Measurements from ENCODE around the gene XPO4. TPM values are rescaled to one million over a fixed set of nuclear protein-coding genes. Genes with fewer than 3 reads are reported as not detected.
"Not testable (repeated sequence)": the region's sequence is repeated elsewhere in the genome, so short reads cannot be mapped to it uniquely, and the experiment has no call there.

The XPO4 gene
- total RNA-seq, 1 donor from 2014 or later: 24.7 TPM

DNA sequence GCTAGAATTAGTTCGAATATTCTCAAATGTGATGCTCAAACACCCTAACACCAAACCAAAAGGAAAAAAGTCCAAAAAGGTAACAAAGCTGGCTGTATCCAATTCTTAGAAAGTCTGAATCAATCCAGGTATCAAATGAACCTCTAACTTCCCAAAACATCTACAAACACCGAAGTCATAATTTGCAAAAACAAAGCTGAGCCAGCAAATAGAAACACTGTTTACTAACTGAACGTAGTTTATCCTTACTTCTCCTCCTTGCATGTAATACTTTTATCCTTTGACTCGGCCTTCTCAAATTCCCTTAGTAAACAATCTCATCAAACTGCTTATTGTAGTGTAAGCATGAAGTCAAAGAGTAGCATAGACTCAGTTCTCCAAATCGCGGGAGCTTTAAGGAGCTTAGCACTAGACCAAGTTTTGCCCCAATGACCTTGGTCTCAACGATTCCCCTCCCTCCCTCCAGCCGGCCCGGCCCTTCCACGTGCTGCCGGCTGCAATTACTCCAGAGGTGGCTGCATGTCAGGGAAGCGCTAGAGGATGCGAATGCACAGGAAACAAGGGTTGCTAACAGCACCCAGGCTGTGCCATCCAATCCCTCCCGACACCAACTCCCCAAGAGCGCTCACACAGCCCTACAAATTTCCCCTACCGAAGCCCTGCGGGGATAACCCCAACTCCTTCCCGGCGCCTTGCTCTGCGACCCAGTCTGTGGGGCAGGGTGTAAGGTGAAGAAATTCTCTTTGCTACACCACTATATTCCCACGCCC lies 693 bp downstream of the XPO4 start:
- no peaks in the 10 kb centered on the region for H3K27me3 Mint-ChIP-seq (ENCODE audit: low read depth)
- H3K36me3 Mint-ChIP-seq: peaks cover 5% of the 10 kb centered on the region
- no peaks in the 10 kb centered on the region for H3K9me3 Mint-ChIP-seq
- H3K4me1 Mint-ChIP-seq: peaks cover 16% of the 10 kb centered on the region
- TF ChIP-seq, protein P1, sequence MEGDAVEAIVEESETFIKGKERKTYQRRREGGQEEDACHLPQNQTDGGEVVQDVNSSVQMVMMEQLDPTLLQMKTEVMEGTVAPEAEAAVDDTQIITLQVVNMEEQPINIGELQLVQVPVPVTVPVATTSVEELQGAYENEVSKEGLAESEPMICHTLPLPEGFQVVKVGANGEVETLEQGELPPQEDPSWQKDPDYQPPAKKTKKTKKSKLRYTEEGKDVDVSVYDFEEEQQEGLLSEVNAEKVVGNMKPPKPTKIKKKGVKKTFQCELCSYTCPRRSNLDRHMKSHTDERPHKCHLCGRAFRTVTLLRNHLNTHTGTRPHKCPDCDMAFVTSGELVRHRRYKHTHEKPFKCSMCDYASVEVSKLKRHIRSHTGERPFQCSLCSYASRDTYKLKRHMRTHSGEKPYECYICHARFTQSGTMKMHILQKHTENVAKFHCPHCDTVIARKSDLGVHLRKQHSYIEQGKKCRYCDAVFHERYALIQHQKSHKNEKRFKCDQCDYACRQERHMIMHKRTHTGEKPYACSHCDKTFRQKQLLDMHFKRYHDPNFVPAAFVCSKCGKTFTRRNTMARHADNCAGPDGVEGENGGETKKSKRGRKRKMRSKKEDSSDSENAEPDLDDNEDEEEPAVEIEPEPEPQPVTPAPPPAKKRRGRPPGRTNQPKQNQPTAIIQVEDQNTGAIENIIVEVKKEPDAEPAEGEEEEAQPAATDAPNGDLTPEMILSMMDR (IDR thresholded peaks at IDR 0.05; ENCODE audit: unreplicated experiment): no peak
- DNase-seq (ENCODE audit: low spot score in 2 of 2, unreplicated experiment in 2 of 2): no peak
- peak overlapping the region; percentile 89 for H3K27ac Mint-ChIP-seq
- peak overlapping the region; percentile 87 for H3K4me3 Mint-ChIP-seq

DNA sequence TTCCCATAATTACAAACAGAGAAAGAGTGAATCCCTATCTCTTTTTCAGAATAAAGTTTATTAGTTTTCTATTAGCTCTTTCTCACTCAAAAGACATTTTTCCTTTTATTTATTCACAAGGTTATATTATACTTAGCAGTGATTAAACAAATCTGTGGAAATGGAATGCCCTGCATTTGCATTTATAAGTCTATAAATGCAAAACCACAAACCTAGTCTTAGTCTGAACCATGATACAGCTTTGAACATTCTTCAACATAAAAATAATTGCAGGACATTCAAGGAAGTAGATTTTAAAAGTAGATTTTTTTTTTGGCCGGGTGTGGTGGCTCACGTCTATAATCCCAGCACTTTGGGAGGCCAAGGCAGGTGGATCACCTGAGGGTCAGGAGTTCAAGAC lies 8.3 kb downstream of the XPO4 start:
- H3K27ac Mint-ChIP-seq: no peak overlapping the region
- peaks cover 3% of the 10 kb centered on the region for H3K36me3 Mint-ChIP-seq
- H3K9me3 Mint-ChIP-seq: no peaks in the 10 kb centered on the region
- no peak for DNase-seq (ENCODE audit: low spot score in 2 of 2, unreplicated experiment in 2 of 2)
- H3K4me3 Mint-ChIP-seq: no peak overlapping the region
- no peaks in the 10 kb centered on the region for H3K27me3 Mint-ChIP-seq (ENCODE audit: low read depth)
- TF ChIP-seq, protein P1 (IDR thresholded peaks at IDR 0.05; ENCODE audit: unreplicated experiment): no peak
- no peaks in the 10 kb centered on the region for H3K4me1 Mint-ChIP-seq

DNA sequence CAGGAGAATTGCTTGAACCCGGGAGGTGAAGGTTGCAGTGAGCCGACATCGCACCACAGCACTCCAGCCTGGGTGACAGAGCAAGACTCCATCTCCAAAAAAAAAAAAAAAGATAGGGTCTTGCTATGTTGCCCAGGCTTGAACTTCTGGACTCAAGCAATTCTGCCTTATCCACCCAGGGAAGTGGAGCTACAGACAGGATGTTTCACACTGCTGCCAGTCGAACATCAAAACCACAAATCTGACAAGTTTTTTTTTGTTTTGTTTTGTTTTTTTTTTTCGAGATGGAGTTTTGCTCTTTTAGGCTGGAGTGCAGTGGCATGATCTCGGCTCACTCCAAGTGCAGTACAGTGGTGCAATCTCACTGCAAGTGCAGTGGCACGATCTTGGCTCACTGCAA lies 10.8 kb downstream of the XPO4 start:
- DNase-seq (ENCODE audit: low spot score in 2 of 2, unreplicated experiment in 2 of 2): no peak
- no peak overlapping the region for H3K27ac Mint-ChIP-seq
- TF ChIP-seq, protein P1 (IDR thresholded peaks at IDR 0.05; ENCODE audit: unreplicated experiment): no peak

DNA sequence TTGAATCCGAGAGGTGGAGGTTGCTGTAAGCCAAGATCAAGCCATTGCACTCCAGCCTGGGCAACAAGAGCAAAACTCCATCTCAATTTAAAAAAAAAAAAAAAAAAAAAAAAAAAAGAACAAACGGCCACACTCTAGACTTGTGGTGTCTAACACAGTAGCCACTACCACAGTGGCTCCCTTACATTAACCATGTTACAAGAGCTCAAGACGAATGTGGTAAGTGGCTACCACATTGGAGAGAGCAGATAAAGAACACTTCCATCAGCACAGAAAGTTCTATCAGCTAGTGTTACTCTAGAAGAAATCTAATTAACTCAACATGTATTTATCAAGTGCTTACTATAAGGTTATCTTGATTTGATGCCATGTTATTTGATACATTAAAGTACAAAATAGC lies 11.5 kb downstream of the XPO4 start:
- Mint-ChIP-seq H3K9me3 (no peaks in the 10 kb centered on the region), H3K4me3 (no peak overlapping the region), H3K36me3 (peaks cover 6% of the 10 kb centered on the region), H3K4me1 (no peaks in the 10 kb centered on the region), H3K27me3 (ENCODE audit: low read depth) (no peaks in the 10 kb centered on the region), H3K27ac (no peak overlapping the region)
- TF ChIP-seq, protein P1 (IDR thresholded peaks at IDR 0.05; ENCODE audit: unreplicated experiment): no peak
- DNase-seq (ENCODE audit: low spot score in 2 of 2, unreplicated experiment in 2 of 2): no peak

More for the DNA sequence above, 10.8 kb downstream of the XPO4 start:
- Mint-ChIP-seq H3K4me1 (no peaks in the 10 kb centered on the region), H3K4me3 (no peak overlapping the region), H3K9me3 (no peaks in the 10 kb centered on the region), H3K27me3 (ENCODE audit: low read depth) (no peaks in the 10 kb centered on the region), H3K36me3 (peaks cover 6% of the 10 kb centered on the region)

DNA sequence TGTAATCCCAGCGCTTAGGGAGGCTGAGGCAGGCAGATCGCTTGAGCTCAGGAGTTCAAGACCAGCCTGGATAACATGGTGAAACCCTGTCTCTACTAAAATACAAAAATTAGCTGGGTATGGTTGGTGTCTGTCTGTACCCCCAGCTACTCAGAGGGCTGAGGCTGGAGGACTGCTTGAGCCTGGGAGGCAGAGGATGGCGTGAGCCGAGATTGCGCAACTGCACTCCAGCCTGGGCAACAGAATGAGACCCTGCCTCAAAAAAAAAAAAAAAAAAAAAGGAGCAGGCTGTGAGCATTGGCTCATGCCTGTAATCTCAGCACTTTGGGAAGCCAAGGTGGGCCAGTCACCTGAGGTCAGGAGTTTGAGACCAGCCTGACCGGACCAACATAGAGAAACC lies 12.0 kb downstream of the XPO4 start:
- not testable (repeated sequence) for H3K36me3 Mint-ChIP-seq; H3K27ac Mint-ChIP-seq; H3K27me3 Mint-ChIP-seq (ENCODE audit: low read depth); H3K4me3 Mint-ChIP-seq; DNase-seq (ENCODE audit: low spot score in 2 of 2, unreplicated experiment in 2 of 2); H3K9me3 Mint-ChIP-seq; H3K4me1 Mint-ChIP-seq

DNA sequence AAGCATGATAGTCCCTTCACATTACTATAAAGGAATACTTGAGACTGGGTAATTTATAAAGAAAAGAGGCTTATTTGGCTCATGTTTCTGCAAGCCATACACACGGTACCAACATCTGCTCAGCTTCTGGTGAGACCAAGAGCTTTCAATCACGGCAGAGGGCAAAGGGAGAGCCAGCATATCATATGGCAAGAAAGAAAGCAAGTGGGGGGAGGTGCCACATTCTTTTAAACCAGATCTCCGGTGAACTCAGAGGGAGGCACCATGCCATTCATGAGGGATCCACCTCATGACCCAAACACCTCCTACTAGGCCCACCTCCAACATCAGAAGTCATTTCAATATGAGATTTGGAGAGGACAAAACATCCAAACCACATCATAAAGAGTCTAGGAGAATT lies 20.3 kb downstream of the XPO4 start:
- H3K9me3 Mint-ChIP-seq: peaks cover 5% of the 10 kb centered on the region
- no peaks in the 10 kb centered on the region for H3K27me3 Mint-ChIP-seq (ENCODE audit: low read depth)
- peaks cover 15% of the 10 kb centered on the region for H3K36me3 Mint-ChIP-seq
- no peak for DNase-seq (ENCODE audit: low spot score in 2 of 2, unreplicated experiment in 2 of 2)
- no peak overlapping the region for H3K27ac Mint-ChIP-seq
- no peaks in the 10 kb centered on the region for H3K4me1 Mint-ChIP-seq
- TF ChIP-seq, protein P1 (IDR thresholded peaks at IDR 0.05; ENCODE audit: unreplicated experiment): no peak
- H3K4me3 Mint-ChIP-seq: no peak overlapping the region

All from mesothelial cell of epicardium (in vitro differentiated cells).